GM18507 (cell line): ENCODE measurements around the gene FAAP20.

Experiments used
- DNase-seq: peaks from one replicate; pipeline ENCODE4 v3.0.0; 2011; ENCODE audit warnings: low read depth; ENCODE audit not compliant: insufficient read length; ENCODE audit errors: extremely low spot score
- FAIRE-seq: peaks from 2 replicates; lab custom pipeline; 2011; peaks lifted over from hg19 to GRCh38; lab: Jason Lieb, UNC

Gene FAAP20

GRCh38 chr1:2199042-2199810 is 4.7 kb upstream of the FAAP20 start:
- peak; percentile 86 for FAIRE-seq
- DNase-seq, result peak; percentile 51

- DNase-seq (no peak), FAIRE-seq (no peak)
Measured at GRCh38 chr1:2198571-2198970, 4.0 kb upstream of the FAAP20 start.

- DNase-seq (no peak), FAIRE-seq (no peak)
Measured at GRCh38 chr1:2197707-2198165, 3.2 kb upstream of the FAAP20 start.

- no peak for FAIRE-seq
- DNase-seq, result no peak
Measured at GRCh38 chr1:2196901-2197638, 2.5 kb upstream of the FAAP20 start.

GRCh38 chr1:2195785-2196184 is 1.2 kb upstream of the FAAP20 start:
- DNase-seq (no peak), FAIRE-seq (no peak)

- DNase-seq (peak; percentile 79), FAIRE-seq (peak; percentile 80)
Measured at GRCh38 chr1:2194898-2195673, 514 bp upstream of the FAAP20 start.

GRCh38 chr1:2193514-2194281 is 874 bp downstream of the FAAP20 start:
- DNase-seq, result no peak
- FAIRE-seq, result no peak

GRCh38 chr1:2192031-2192995 is 2.3 kb downstream of the FAAP20 start:
- DNase-seq (no peak), FAIRE-seq (no peak)

GRCh38 chr1:2190491-2190976 is 4.0 kb downstream of the FAAP20 start:
- FAIRE-seq, result no peak
- no peak for DNase-seq

GRCh38 chr1:2189459-2190425 is 4.8 kb downstream of the FAAP20 start:
- FAIRE-seq (no peak), DNase-seq (no peak)

- no peak for DNase-seq
- no peak for FAIRE-seq
Measured at GRCh38 chr1:2188336-2188735, 6.2 kb downstream of the FAAP20 start.

- FAIRE-seq, result no peak
- no peak for DNase-seq
Measured at GRCh38 chr1:2187619-2188018, 7.0 kb downstream of the FAAP20 start.

- FAIRE-seq (no peak), DNase-seq (no peak)
Measured at GRCh38 chr1:2186901-2187300, 7.7 kb downstream of the FAAP20 start.

GRCh38 chr1:2185880-2186855 is 8.4 kb downstream of the FAAP20 start:
- DNase-seq, result no peak

GRCh38 chr1:2184934-2185333 is 9.6 kb downstream of the FAAP20 start:
- DNase-seq, result no peak
- no peak for FAIRE-seq

More at GRCh38 chr1:2185880-2186855, 8.4 kb downstream of the FAAP20 start:
- FAIRE-seq, result no peak

GRCh38 chr1:2184531-2184930 is 10.0 kb downstream of the FAAP20 start:
- FAIRE-seq (no peak), DNase-seq (no peak)
